ENCODE measurements around the gene COA1.
A peak's percentile ranks its signal among the peaks of the same experiment; 100 is the strongest.
"Not testable (repeated sequence)": the region's sequence is repeated elsewhere in the genome, so short reads cannot be mapped to it uniquely, and the experiment has no call there.

COA1 gene

GRCh38 chr7:43729214-43729923 is at the start of gene COA1:
COA1 (minus strand) TSS chr7:43729523; CDS start chr7:43648614, 80,909 bp downstream.
- DNase-seq = peak; percentile 87

GRCh38 chr7:43778293-43779044 is 49.1 kb upstream of the COA1 start:
- DNase-seq = not testable (repeated sequence)

- not testable (repeated sequence) for DNase-seq
Observed at GRCh38 chr7:43775255-43775654, 45.9 kb upstream of the COA1 start.

- DNase-seq = not testable (repeated sequence)
Observed at GRCh38 chr7:43773268-43773667, 43.9 kb upstream of the COA1 start.

GRCh38 chr7:43771573-43771972 is 42.2 kb upstream of the COA1 start:
- no peak for DNase-seq

GRCh38 chr7:43771128-43771527 is 41.8 kb upstream of the COA1 start:
- no peak for DNase-seq

- no peak for DNase-seq
Observed at GRCh38 chr7:43769791-43770465, 40.6 kb upstream of the COA1 start.

GRCh38 chr7:43769281-43769680 is 40.0 kb upstream of the COA1 start:
- DNase-seq = no peak

- DNase-seq = no peak
Observed at GRCh38 chr7:43768887-43769272, 39.6 kb upstream of the COA1 start.

- no peak for DNase-seq
Observed at GRCh38 chr7:43768201-43768886, 39.0 kb upstream of the COA1 start.

- DNase-seq = no peak
Observed at GRCh38 chr7:43767311-43767710, 38.0 kb upstream of the COA1 start.

GRCh38 chr7:43766564-43766963 is 37.2 kb upstream of the COA1 start:
- no peak for DNase-seq

GRCh38 chr7:43764807-43765491 is 35.6 kb upstream of the COA1 start:
- no peak for DNase-seq

GRCh38 chr7:43764039-43764761 is 34.9 kb upstream of the COA1 start:
- no peak for DNase-seq

- DNase-seq = no peak
Observed at GRCh38 chr7:43763183-43763582, 33.9 kb upstream of the COA1 start.

GRCh38 chr7:43761938-43762692 is 32.8 kb upstream of the COA1 start:
- no peak for DNase-seq

GRCh38 chr7:43761382-43761781 is 32.1 kb upstream of the COA1 start:
- no peak for DNase-seq

- DNase-seq = no peak
Observed at GRCh38 chr7:43760861-43761260, 31.5 kb upstream of the COA1 start.

GRCh38 chr7:43758822-43759683 is 29.7 kb upstream of the COA1 start:
- no peak for DNase-seq
